IMR-90 (cell line): ENCODE data around the gene FMNL3. TPM values are rescaled to one million over a fixed set of nuclear protein-coding genes. Genes with fewer than 3 reads are reported as not detected.

Source experiments
- ATAC-seq: fragments of 200-7000 bp; cut with Tn5 transposase; 2 replicates; pipeline ENCODE4 v1.9.1; 2020; ENCODE audit warnings: low read depth, mild to moderate bottlenecking, moderate library complexity
- BruUV-seq: library from RNA; stranded (reverse); fragments of 400-500 nt; replicated peaks from 2 replicates; lab custom pipeline; 2021; lab: Mats Ljungman, UMichigan
- CTCF ChIA-PET: fragments of 300-600 bp; formaldehyde crosslinking; extraction: SDS; loops from one replicate; lab custom pipeline; 2021; ENCODE audit warnings: antibody characterized with exemption; lab: Yijun Ruan, JAX
- POLR2A ChIA-PET: fragments of 300-600 bp; sonication (Branson Sonifier 250); formaldehyde crosslinking; loops from one replicate; lab custom pipeline; 2022; ENCODE audit warnings: antibody characterized with exemption; ENCODE audit not compliant: unreplicated experiment; lab: Charles Lee
- DNase-seq: peaks from one replicate; pipeline ENCODE4 v3.0.0; 2013
- H2AFZ ChIP-seq: replicated peaks from 2 replicates; pipeline ENCODE3; 2013; ENCODE audit warnings: low read length, mild to moderate bottlenecking; ENCODE audit not compliant: poor library complexity
- H2AK5ac ChIP-seq: 2 replicates; pipeline ENCODE4 v1.6.1; 2013; ENCODE audit warnings: low read depth, low read length, inconsistent platforms
- H2AK9ac ChIP-seq: replicated peaks from 2 replicates; pipeline ENCODE3; 2013; ENCODE audit warnings: mild to moderate bottlenecking, low read depth, low read length, moderate library complexity; ENCODE audit not compliant: poor library complexity
- H2BK120ac ChIP-seq: 2 replicates; pipeline ENCODE4 v1.6.1; 2013; ENCODE audit warnings: low read depth, low read length, inconsistent platforms
- H2BK15ac ChIP-seq: 3 replicates; pipeline ENCODE4 v1.6.1; 2013; ENCODE audit warnings: low read depth, low read length, inconsistent platforms
- H2BK20ac ChIP-seq: 2 replicates; pipeline ENCODE4 v1.6.1; 2013; ENCODE audit warnings: low read depth, mild to moderate bottlenecking, inconsistent platforms, low read length, moderate library complexity
- H2BK5ac ChIP-seq: 2 replicates; pipeline ENCODE4 v1.6.1; 2013; ENCODE audit warnings: mild to moderate bottlenecking, low read depth, low read length, inconsistent platforms; ENCODE audit not compliant: poor library complexity, severe bottlenecking
- H3K14ac ChIP-seq: replicated peaks from 2 replicates; pipeline ENCODE4 v1.6.1; 2013; ENCODE audit warnings: low read depth, low read length, inconsistent platforms
- H3K18ac ChIP-seq: 2 replicates; pipeline ENCODE4 v1.6.1; 2013; ENCODE audit warnings: low read depth, low read length, control low read depth
- H3K23ac ChIP-seq: 2 replicates; pipeline ENCODE4 v1.6.1; 2013; ENCODE audit warnings: low read depth, low read length, inconsistent platforms
- H3K27ac ChIP-seq: 2 replicates; pipeline ENCODE4 v1.5.1; 2013; ENCODE audit warnings: mild to moderate bottlenecking, control low read depth, low read length; ENCODE audit not compliant: insufficient read depth
- H3K27me3 ChIP-seq: 2 replicates; pipeline ENCODE4 v1.6.1; 2013; ENCODE audit warnings: low read length; ENCODE audit not compliant: control insufficient read depth, insufficient read depth
- H3K36me3 ChIP-seq: 2 replicates; pipeline ENCODE4 v1.6.1; 2013; ENCODE audit warnings: low read length, mixed read lengths; ENCODE audit not compliant: control insufficient read depth, insufficient read depth
- H3K4ac ChIP-seq: 2 replicates; pipeline ENCODE4 v1.6.1; 2013; ENCODE audit warnings: low read depth, low read length, inconsistent platforms
- H3K4me1 ChIP-seq: 2 replicates; pipeline ENCODE4 v1.6.1; 2013; ENCODE audit warnings: low read length, mixed read lengths; ENCODE audit not compliant: control insufficient read depth, insufficient read depth
- H3K4me2 ChIP-seq: 2 replicates; pipeline ENCODE4 v1.6.1; 2013; ENCODE audit warnings: low read depth, mild to moderate bottlenecking, control low read depth, low read length, moderate library complexity
- H3K4me3 ChIP-seq: 2 replicates; pipeline ENCODE4 v1.5.1; 2013; ENCODE audit warnings: low read depth, mild to moderate bottlenecking, control low read depth, low read length, moderate library complexity; ENCODE audit not compliant: insufficient read depth
- H3K56ac ChIP-seq: 2 replicates; pipeline ENCODE4 v1.6.1; 2013; ENCODE audit warnings: low read length, inconsistent platforms; ENCODE audit not compliant: insufficient read depth; ENCODE audit errors: extremely low read depth
- H3K79me1 ChIP-seq, 2 experiments: 2 replicates each; pipeline ENCODE4 v1.6.1; 2013; ENCODE audit warnings: low read length in 2 of 2, inconsistent platforms in 1 of 2, low read depth in 1 of 2
- H3K9ac ChIP-seq: 2 replicates; pipeline ENCODE4 v1.6.1; 2013; ENCODE audit warnings: low read depth, low read length, control low read depth
- H3K9me1 ChIP-seq: 2 replicates; pipeline ENCODE4 v1.6.1; 2013; ENCODE audit warnings: low read length, inconsistent platforms; ENCODE audit not compliant: insufficient read depth
- H3K9me3 ChIP-seq: 2 replicates; pipeline ENCODE4 v1.6.1; 2013; ENCODE audit warnings: low read length; ENCODE audit not compliant: control insufficient read depth, insufficient read depth
- H4K20me1 ChIP-seq: 2 replicates; pipeline ENCODE4 v1.6.1; 2013; ENCODE audit warnings: low read length, inconsistent platforms; ENCODE audit not compliant: insufficient read depth
- H4K5ac ChIP-seq: 2 replicates; pipeline ENCODE4 v1.6.1; 2013; ENCODE audit warnings: mild to moderate bottlenecking, low read depth, low read length, control low read depth
- H4K8ac ChIP-seq, 2 experiments: 2 replicates each; pipeline ENCODE4 v1.6.1; 2013; ENCODE audit warnings: low read depth in 2 of 2, low read length in 2 of 2, control low read depth in 1 of 2, inconsistent platforms in 1 of 2
- H4K91ac ChIP-seq: 2 replicates; pipeline ENCODE4 v1.6.1; 2013; ENCODE audit warnings: low read depth, low read length, inconsistent platforms; ENCODE audit not compliant: insufficient read depth
- NFE2L2 ChIP-seq: fragments of 150-350 bp; IDR thresholded peaks from 2 replicates; pipeline ENCODE4 v1.6.1; 2016; ENCODE audit warnings: low read depth, mild to moderate bottlenecking, low read length
- WGBS, 2 experiments: methylation state at CpG; one replicate each; pipeline versions ENCODE4 v1.1.5 to v1.1.7; 2013; ENCODE audit warnings: missing lambda C conversion rate in 2 of 2; ENCODE audit not compliant: insufficient read length in 1 of 2; ENCODE audit errors: extremely low coverage in 2 of 2; 5-methylcytosine and 5-hydroxymethylcytosine counted together
- dilution Hi-C: fragments of 300-500 bp; cut with HindIII; formaldehyde crosslinking; loops from one replicate; pipeline ENCODE4 v1.14.3; 2018; ENCODE audit warnings: low sequenced_read_pairs; ENCODE audit not compliant: unreplicated experiment
- in situ Hi-C: fragments of 300-500 bp; cut with MboI; formaldehyde crosslinking; loops from 3 replicates; pipeline ENCODE4 v1.14.3; 2019; ENCODE audit warnings: low sequenced_read_pairs, inconsistent platforms, mixed read lengths
- intact Hi-C: fragments of 100-400 bp; cut with micrococcal nuclease; formaldehyde crosslinking; loops from 2 replicates; pipeline ENCODE4 v1.10.0; 2022
- polyA plus RNA-seq, 3 experiments: library from polyadenylated mRNA; depleted of rRNA; stranded (reverse); fragments of >200 nt; gene quantifications; 2 replicates each; pipeline ENCODE4 v1.2.3, GENCODE V29; 2012; ENCODE audit warnings: low replicate concordance in 1 of 3
- total RNA-seq: library from RNA; depleted of rRNA; stranded (reverse); fragments of >200 nt; gene quantifications from 2 replicates; pipeline ENCODE4 v1.2.3, GENCODE V29; 2012

Gene FMNL3
- total and polyA plus RNA-seq, 2 of the 4 experiments (the other 2 are of a cell fraction), result 16.3 to 36.4 TPM

DNA sequence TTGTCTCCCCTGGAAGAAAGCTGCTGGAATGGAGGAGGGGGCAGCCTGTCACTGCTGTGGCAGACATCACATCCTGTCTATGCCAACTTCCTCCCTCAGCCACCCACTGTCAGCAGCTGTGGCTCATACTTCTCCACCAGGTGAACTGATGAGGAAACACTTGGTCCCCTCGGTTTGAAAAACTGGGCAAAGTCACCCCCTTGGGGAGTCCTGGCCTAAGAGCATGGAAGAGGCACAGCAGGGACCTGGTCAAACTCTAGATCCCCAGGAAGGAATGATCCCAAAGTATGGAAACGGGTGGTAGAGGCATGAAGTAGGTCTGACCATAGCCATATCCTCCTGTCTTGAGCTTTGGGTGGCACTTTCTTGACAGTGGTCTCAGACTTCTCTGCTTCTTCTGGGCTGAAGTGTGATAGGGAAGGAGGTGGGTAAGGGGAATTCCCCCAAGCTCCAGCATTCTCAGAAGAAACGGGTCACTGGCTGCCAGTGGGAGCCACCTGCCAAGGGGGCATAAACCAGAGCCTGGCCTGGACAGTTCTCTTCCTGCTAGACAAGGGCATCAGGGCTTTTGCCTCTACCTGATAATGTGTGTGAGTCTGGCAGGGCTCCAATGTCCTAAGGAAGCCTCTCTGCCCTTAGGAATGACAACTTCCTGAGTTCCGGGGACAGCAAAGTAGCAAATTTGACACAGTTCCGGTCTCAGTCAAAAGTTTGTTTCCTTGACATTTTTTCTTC, 36.0 kb downstream of the FMNL3 start:
- BruUV-seq, result no TSS peak
- no peak overlapping the region for H2BK5ac ChIP-seq
- no peaks in the 10 kb centered on the region for H3K9me3 ChIP-seq
- no peak for TF ChIP-seq NFE2L2
- no peak overlapping the region for H3K9ac ChIP-seq
- POLR2A ChIA-PET, result no interaction called here
- no peak overlapping the region for H3K18ac ChIP-seq
- no peaks in the 10 kb centered on the region for H3K27me3 ChIP-seq
- H3K79me1 ChIP-seq, result peaks cover 42 to 96% of the 10 kb centered on the region in 2 experiments
- WGBS, 2 experiments, result 80% methylated on average over 1 of the region's 5 CpGs; no CpG with 5 or more reads in 1 of the 2 experiments
- peak overlapping the region; percentile 18; the same call in 1 of the 2 replicates for H2AK5ac ChIP-seq
- peaks cover 39% of the 10 kb centered on the region for H3K4me1 ChIP-seq
- no peak overlapping the region for H4K5ac ChIP-seq
- CTCF ChIA-PET, result no interaction called here
- H2BK120ac ChIP-seq, result no peak overlapping the region
- peak overlapping the region; percentile 65; the same call in 1 of the 2 replicates for H3K14ac ChIP-seq
- dilution Hi-C loops, result no loop called here
- no peak for DNase-seq
- peak overlapping the region in 1 of 2 experiments; percentile 33; a peak in 1 of 4 replicates for H4K8ac ChIP-seq
- no peak overlapping the region for H3K56ac ChIP-seq
- H2AFZ ChIP-seq, result no peak overlapping the region
- H2AK9ac ChIP-seq, result peak overlapping the region; percentile 7
- H3K9me1 ChIP-seq, result peaks cover 42% of the 10 kb centered on the region
- H3K27ac ChIP-seq, result no peak overlapping the region
- no peaks in the 10 kb centered on the region for H4K20me1 ChIP-seq
- ATAC-seq, result no peak
- no peak overlapping the region for H4K91ac ChIP-seq
- H2BK20ac ChIP-seq, result no peak overlapping the region
- H3K4me3 ChIP-seq, result no peak overlapping the region
- H3K36me3 ChIP-seq, result no peaks in the 10 kb centered on the region
- peak overlapping the region; percentile 54 for H3K23ac ChIP-seq
- intact Hi-C loops, result no loop called here
- in situ Hi-C loops, result no loop called here
- peak overlapping the region; percentile 57 for H3K4ac ChIP-seq
- no peak overlapping the region for H2BK15ac ChIP-seq
- H3K4me2 ChIP-seq, result no peak overlapping the region
